SK-N-MC (cell line): Measurements from ENCODE around the gene PLN.

ENCODE experiments used
- EZH2 ChIP-seq: fragments of 200-600 bp; sonication (generic); IDR thresholded peaks from one replicate; pipeline ENCODE4 v1.6.1; 2017; ENCODE audit warnings: antibody characterized with exemption
- FOXP2 ChIP-seq: optimal IDR thresholded peaks from 2 replicates; pipeline ENCODE3; 2011; ENCODE audit warnings: mild to moderate bottlenecking, moderate library complexity; ENCODE audit not compliant: insufficient read depth; ENCODE audit errors: extremely low read length, control extremely low read depth
- POLR2AphosphoS5 ChIP-seq: IDR thresholded peaks from 2 replicates; pipeline ENCODE4 v1.6.1; 2012; ENCODE audit warnings: mild to moderate bottlenecking, low read depth, low read length, borderline replicate concordance

GRCh38 chr6:118580585-118581419, 32.7 kb downstream of the PLN start:
- no peak for TF ChIP-seq POLR2AphosphoS5
- TF ChIP-seq EZH2: no peak
- TF ChIP-seq FOXP2: no peak
